Gastrocnemius medialis (tissue), 4 donors: ENCODE results near the gene CBL. TPM values are rescaled to one million over a fixed set of nuclear protein-coding genes. Genes with fewer than 3 reads are reported as not detected.

Experiments used
- ATAC-seq, 2 donors: fragments of 150-250 bp; one replicate each; pipeline ENCODE4 v1.9.1; 2016
- DNase-seq, 2 donors: peaks; one replicate each; pipeline ENCODE4 v3.0.0-alpha.2; 2019
- H3K27ac ChIP-seq, 4 donors: fragments of 200-600 bp; sonication (generic); 1 replicate in 1 of 4; 2 replicates in 3 of 4; pipeline ENCODE4 v1.5.1; 2016 to 2018; ENCODE audit warnings: mild to moderate bottlenecking in 2 of 4, moderate library complexity in 1 of 4
- H3K27me3 ChIP-seq, 3 donors: fragments of 200-600 bp; sonication (generic) in 2 of 3; 1 replicate in 1 of 3; 2 replicates in 2 of 3; pipeline versions ENCODE4 v1.5.1 to v1.6.0; 2016 to 2019; ENCODE audit warnings: mild to moderate bottlenecking in 1 of 3, moderate library complexity in 1 of 3
- H3K36me3 ChIP-seq, 2 donors: fragments of 200-600 bp; sonication (generic) in 1 of 2; one replicate each; pipeline ENCODE4 v1.5.1; 2017 to 2018
- H3K4me1 ChIP-seq, 2 donors: fragments of 200-600 bp; sonication (generic) in 1 of 2; one replicate each; pipeline ENCODE4 v1.5.1; 2016 to 2017; ENCODE audit warnings: mild to moderate bottlenecking in 2 of 2
- H3K4me3 ChIP-seq, 4 donors: fragments of 200-600 bp; sonication (generic) in 3 of 4; 1 replicate in 1 of 4; 2 replicates in 3 of 4; pipeline ENCODE4 v1.5.1; 2016 to 2019; ENCODE audit warnings: mild to moderate bottlenecking in 2 of 4
- H3K9me3 ChIP-seq, 3 donors: fragments of 200-600 bp; sonication (generic) in 2 of 3; 1 replicate in 1 of 3; 2 replicates in 2 of 3; pipeline ENCODE4 v1.5.1; 2016 to 2019
- POLR2A ChIP-seq, 2 donors: fragments of 450-650 bp; IDR thresholded peaks; one replicate each; pipeline ENCODE4 v1.6.1; 2017; ENCODE audit warnings: antibody characterized with exemption in 2 of 2, mild to moderate bottlenecking in 2 of 2, moderate library complexity in 2 of 2
- in situ Hi-C, 4 donors: fragments of 200-750 bp; cut with MboI; loops; one replicate each; pipeline versions ENCODE4 v1.15.0 to v1.8.0; 2017; ENCODE audit warnings: low sequenced_read_pairs in 4 of 4
- intact Hi-C: fragments of 100-400 bp; cut with DNase I; formaldehyde crosslinking; loops from one replicate; pipeline ENCODE4 v1.15.1; 2023; ENCODE audit warnings: low total_unique reads
- total RNA-seq, 4 donors: library from RNA; depleted of rRNA; stranded (reverse); fragments of >200 nt; gene quantifications; one replicate each; pipeline versions ENCODE4 v1.1.0 to v1.2.3, GENCODE V29; 2016
- TF ChIP-seq, protein P1 (sequence below), 5 experiments: fragments of 450-650 bp in 3 of 5; fragments of 200-600 bp in 2 of 5; sonication (generic) in 2 of 5; IDR thresholded peaks in 4 of 5; conservative IDR thresholded peaks in 1 of 5; 1 replicate in 4 of 5; 2 replicates in 1 of 5; pipeline ENCODE4 v1.5.1; 2016 to 2019; ENCODE audit warnings: antibody characterized with exemption in 5 of 5, mild to moderate bottlenecking in 3 of 5, moderate library complexity in 3 of 5

CBL gene
- total RNA-seq, 4 donors from 2014 or later, result 3.0 to 6.7 (median 4.5) TPM

DNA sequence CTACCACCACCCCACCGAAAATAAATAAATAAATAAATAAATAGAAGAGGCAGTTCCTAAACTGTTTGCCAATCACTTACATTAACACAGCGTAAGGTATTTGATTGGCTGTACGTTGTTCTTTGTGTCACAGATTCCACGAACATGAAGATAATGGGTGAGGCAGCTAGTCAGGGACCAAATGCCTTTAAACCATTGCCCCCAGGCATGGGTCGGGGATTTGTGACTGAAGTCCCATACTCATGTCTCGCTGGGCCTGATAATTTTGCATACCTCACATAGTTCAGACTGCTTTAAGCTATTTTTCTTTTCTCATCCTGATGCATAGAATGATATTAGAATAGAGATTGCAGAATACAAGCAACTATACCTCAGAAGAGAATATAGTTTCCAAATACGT lies 3.6 kb upstream of the CBL start:
- DNase-seq, result no peak
- no peak for ATAC-seq
- intact Hi-C loops (loop anchor here (10.0 kb wide), 2 partner anchors 138 to 272 kb away; partner anchors contain the start of gene VPS11), in situ Hi-C loops (loop anchor here in 2 of 4 donors (5.0 to 10.0 kb wide), 3 partner anchors 105 to 130 kb away; partner anchors contain the start of gene RNF26 (in 1 of the 2))
- Histone ChIP-seq H3K27ac (no peak overlapping the region), H3K4me1 (peaks cover 11 to 14% of the 10 kb centered on the region in 2 donors), H3K36me3 (no peaks in the 10 kb centered on the region), H3K4me3 (no peak overlapping the region), H3K9me3 (no peaks in the 10 kb centered on the region), H3K27me3 (no peaks in the 10 kb centered on the region)
- TF ChIP-seq, protein P1, sequence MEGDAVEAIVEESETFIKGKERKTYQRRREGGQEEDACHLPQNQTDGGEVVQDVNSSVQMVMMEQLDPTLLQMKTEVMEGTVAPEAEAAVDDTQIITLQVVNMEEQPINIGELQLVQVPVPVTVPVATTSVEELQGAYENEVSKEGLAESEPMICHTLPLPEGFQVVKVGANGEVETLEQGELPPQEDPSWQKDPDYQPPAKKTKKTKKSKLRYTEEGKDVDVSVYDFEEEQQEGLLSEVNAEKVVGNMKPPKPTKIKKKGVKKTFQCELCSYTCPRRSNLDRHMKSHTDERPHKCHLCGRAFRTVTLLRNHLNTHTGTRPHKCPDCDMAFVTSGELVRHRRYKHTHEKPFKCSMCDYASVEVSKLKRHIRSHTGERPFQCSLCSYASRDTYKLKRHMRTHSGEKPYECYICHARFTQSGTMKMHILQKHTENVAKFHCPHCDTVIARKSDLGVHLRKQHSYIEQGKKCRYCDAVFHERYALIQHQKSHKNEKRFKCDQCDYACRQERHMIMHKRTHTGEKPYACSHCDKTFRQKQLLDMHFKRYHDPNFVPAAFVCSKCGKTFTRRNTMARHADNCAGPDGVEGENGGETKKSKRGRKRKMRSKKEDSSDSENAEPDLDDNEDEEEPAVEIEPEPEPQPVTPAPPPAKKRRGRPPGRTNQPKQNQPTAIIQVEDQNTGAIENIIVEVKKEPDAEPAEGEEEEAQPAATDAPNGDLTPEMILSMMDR (IDR thresholded peaks at IDR 0.05 in 4 of 5, conservative IDR thresholded peaks at IDR 0.05 in 1 of 5), result no peak
- no peak for TF ChIP-seq POLR2A (IDR thresholded peaks at IDR 0.05)

DNA sequence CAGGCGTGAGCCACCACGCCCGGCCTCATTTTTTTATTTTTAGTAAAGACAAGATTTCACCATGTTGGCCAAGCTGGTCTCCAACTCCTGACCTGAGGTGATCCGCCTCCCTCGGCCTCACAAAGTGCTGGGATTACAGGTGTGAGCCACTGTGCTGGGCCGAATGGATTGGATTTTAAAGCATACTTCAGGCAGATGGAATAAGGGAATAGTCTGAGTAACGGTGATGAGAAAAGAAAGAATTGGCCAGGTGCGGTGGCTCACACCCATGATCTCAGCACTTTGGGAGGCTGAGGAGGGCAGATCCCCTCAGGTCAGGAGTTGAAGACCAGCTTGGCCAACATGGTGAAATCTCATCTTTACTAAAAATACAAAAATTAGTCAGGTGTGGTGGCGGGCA lies 2.1 kb upstream of the CBL start:
- Histone ChIP-seq H3K36me3 (no peaks in the 10 kb centered on the region), H3K4me1 (peaks cover 15 to 16% of the 10 kb centered on the region in 2 donors), H3K9me3 (no peaks in the 10 kb centered on the region), H3K27ac (no peak overlapping the region), H3K27me3 (no peaks in the 10 kb centered on the region), H3K4me3 (no peak overlapping the region)
- in situ Hi-C loops (loop anchor here in 2 of 4 donors (5.0 to 10.0 kb wide), 3 partner anchors 107 to 128 kb away; partner anchors contain the start of gene RNF26 (in 1 of the 2)), intact Hi-C loops (loop anchor here (10.0 kb wide), 2 partner anchors 139 to 271 kb away; partner anchors contain the start of gene VPS11)
- no peak for ATAC-seq
- TF ChIP-seq POLR2A (IDR thresholded peaks at IDR 0.05), result no peak
- TF ChIP-seq, protein P1 (IDR thresholded peaks at IDR 0.05 in 4 of 5, conservative IDR thresholded peaks at IDR 0.05 in 1 of 5), result no peak
- no peak for DNase-seq

DNA sequence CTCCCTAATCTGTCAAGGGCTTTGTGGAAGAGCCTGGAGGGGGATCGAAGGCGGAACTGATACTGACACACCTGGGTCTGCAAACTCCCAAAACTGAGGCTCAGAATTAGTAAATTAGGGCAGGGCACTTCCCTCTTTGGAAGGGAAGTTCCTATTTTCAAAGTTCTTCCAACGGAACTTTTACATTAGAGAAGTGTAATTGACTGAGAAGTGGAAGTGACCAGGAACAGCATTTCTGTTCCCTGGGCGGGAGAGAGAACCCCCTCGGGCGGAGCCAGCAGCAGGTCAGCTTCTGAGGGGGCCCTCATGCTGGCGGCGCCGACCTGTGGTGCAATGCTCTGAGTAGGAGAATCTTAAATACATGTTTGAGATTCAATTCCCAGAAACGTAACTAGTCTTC lies 1.1 kb upstream of the CBL start:
- Histone ChIP-seq H3K9me3 (no peaks in the 10 kb centered on the region), H3K36me3 (no peaks in the 10 kb centered on the region), H3K4me3 (peak overlapping the region; percentile 73 to 98 (median 90)), H3K27me3 (no peaks in the 10 kb centered on the region), H3K4me1 (peaks cover 15 to 16% of the 10 kb centered on the region in 2 donors), H3K27ac (peak overlapping the region; percentile 89 to 98 (median 94))
- DNase-seq (peak in 1 of 2 donors; percentile 28), ATAC-seq (no peak)
- in situ Hi-C loops (loop anchor here in 1 of 4 donors (10.0 kb wide), 1 partner anchor 120 kb away; no protein-coding TSS in a partner anchor), intact Hi-C loops (loop anchor here (1.0 to 10.0 kb wide), 7 partner anchors 62 to 270 kb away; partner anchors contain the start of gene VPS11)
- TF ChIP-seq, protein P1 (IDR thresholded peaks at IDR 0.05 in 4 of 5, conservative IDR thresholded peaks at IDR 0.05 in 1 of 5), result no peak
- no peak for TF ChIP-seq POLR2A (IDR thresholded peaks at IDR 0.05)

DNA sequence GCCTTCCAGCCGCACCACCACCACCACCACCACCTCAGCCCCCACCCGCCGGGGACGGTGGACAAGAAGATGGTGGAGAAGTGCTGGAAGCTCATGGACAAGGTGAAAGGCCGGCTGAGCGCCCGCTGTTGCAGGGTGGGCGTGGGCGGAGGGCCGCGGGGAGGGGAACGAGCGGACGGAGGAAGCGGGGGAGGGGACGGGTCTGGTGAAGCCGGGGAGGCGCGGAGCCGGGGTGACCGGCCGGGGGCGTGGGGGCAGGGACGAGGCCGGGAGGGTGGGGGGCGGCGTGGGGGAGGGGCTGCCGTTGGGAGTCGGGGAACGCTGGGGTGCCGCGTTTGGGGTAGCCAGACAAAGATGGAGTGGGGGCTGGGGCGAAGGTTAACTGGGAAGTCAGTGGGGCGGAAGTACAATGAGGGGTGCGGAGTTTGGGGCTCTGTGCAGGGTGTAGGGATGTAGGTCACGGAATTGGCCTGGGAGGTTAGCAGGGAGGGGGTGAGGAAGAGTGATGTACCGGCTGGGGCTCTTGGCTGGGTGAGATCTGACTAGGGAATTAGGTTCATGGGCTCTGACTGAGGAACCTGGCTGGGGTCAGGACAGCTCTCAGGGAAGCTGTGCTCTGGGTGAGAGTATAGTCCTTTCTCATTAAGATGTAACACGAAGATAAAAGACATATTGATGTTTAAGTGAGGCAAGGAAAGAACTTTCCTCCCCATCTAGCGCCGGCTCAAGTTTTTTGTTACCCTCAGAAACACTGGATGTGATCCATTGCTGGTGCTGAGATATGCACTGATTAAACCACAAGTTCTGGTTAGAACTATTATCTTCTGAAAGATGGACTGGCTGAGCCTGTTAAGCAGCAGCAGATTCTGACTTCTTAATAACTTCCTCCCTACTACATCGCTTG lies 624 bp downstream of the CBL start:
- H3K36me3 ChIP-seq, result no peaks in the 10 kb centered on the region
- in situ Hi-C loops, result loop anchor here in 1 of 4 donors (10.0 kb wide), 1 partner anchor 118 kb away; no protein-coding TSS in a partner anchor
- DNase-seq (peak; percentile 11 to 27), ATAC-seq (peak; percentile 31 to 42)
- H3K4me3 ChIP-seq, result peak overlapping the region; percentile 73 to 98 (median 90)
- no peaks in the 10 kb centered on the region for H3K9me3 ChIP-seq
- H3K27me3 ChIP-seq, result no peaks in the 10 kb centered on the region
- H3K4me1 ChIP-seq, result peaks cover 15 to 16% of the 10 kb centered on the region in 2 donors
- TF ChIP-seq POLR2A (IDR thresholded peaks at IDR 0.05), result no peak
- TF ChIP-seq, protein P1 (IDR thresholded peaks at IDR 0.05 in 4 of 5, conservative IDR thresholded peaks at IDR 0.05 in 1 of 5), result no peak
- peak overlapping the region; percentile 89 to 98 (median 94) for H3K27ac ChIP-seq
- intact Hi-C loops, result loop anchor here (1.0 to 10.0 kb wide), 6 partner anchors 61 to 268 kb away; partner anchors contain the start of genes USP2 and VPS11
